ENCODE measurements around the gene PLPP3. TPM values are rescaled to one million over a fixed set of nuclear protein-coding genes. Genes with fewer than 3 reads are reported as not detected.
"Not testable (repeated sequence)": the region's sequence is repeated elsewhere in the genome, so short reads cannot be mapped to it uniquely, and the experiment has no call there.

PLPP3 gene
- total RNA-seq, 1 experiment from 2014 or later, result 26.7 TPM

- not testable (repeated sequence) for H3K27ac Mint-ChIP-seq; H2BK5ac ChIP-seq (ENCODE audit: insufficient read length, low read length); H3K23ac ChIP-seq (ENCODE audit: insufficient read length, low read depth, low read length); H3K14ac ChIP-seq (ENCODE audit: insufficient read depth, low read length); H2BK12ac ChIP-seq (ENCODE audit: insufficient read length, low read depth, low read length); H4K8ac ChIP-seq (replicated peaks; ENCODE audit: insufficient read length, low read depth, low read length); H3K4ac ChIP-seq (ENCODE audit: low read depth, low read length); H3K56ac ChIP-seq (ENCODE audit: insufficient read length, low read depth, low read length); H3T11ph ChIP-seq (ENCODE audit: low read length); H3K4me1 Mint-ChIP-seq; H4K5ac ChIP-seq (ENCODE audit: insufficient read length, low read depth, low read length); H4K20me1 ChIP-seq (ENCODE audit: control insufficient read depth, insufficient read depth, insufficient read length); H2AK5ac ChIP-seq (ENCODE audit: insufficient read length, low read length); H3K27me3 Mint-ChIP-seq (ENCODE audit: low read depth); H3K36me3 Mint-ChIP-seq (ENCODE audit: insufficient read depth in 1 of 3, low read depth in 3 of 3); H3K23me2 ChIP-seq (ENCODE audit: insufficient read length, low read depth, low read length, poor library complexity, severe bottlenecking); H4K91ac ChIP-seq (ENCODE audit: insufficient read length, low read depth, low read length); H3K79me1 ChIP-seq (ENCODE audit: insufficient read depth, low read depth, low read length, poor library complexity, severe bottlenecking); H2BK15ac ChIP-seq (ENCODE audit: low read depth, low read length); H2AFZ ChIP-seq (ENCODE audit: low read length); H3K4me2 ChIP-seq (ENCODE audit: insufficient read depth, insufficient read length, low read length); H3K9me3 ChIP-seq (ENCODE audit: control insufficient read depth, low read depth, low read length); H3K18ac ChIP-seq (ENCODE audit: insufficient read length, low read depth, low read length); H3K27ac ChIP-seq (ENCODE audit: insufficient read length, low read depth, low read length); H3K27me3 ChIP-seq (ENCODE audit: insufficient read depth, low read length); H3K9ac ChIP-seq (ENCODE audit: extremely low read depth, insufficient read length, low read length); H2BK120ac ChIP-seq (ENCODE audit: low read depth, low read length, poor library complexity, severe bottlenecking); H3K79me2 ChIP-seq (ENCODE audit: insufficient read depth, low read length); H3K4me1 ChIP-seq (ENCODE audit: insufficient read depth, low read length); H3K4me3 Mint-ChIP-seq; DNase-seq; H2BK20ac ChIP-seq (ENCODE audit: low read depth, low read length, poor library complexity, severe bottlenecking)
- WGBS (ENCODE audit: extremely low coverage, insufficient read length, low lambda C conversion rate), result no CpG with 5 or more reads among the region's 2 CpGs
- H3K9me3 Mint-ChIP-seq, result peaks cover 30 to 31% of the 10 kb centered on the region in 2 experiments
These were observed 30.7 kb upstream of the PLPP3 start for GRCh38 chr1:56610097-56610496.

- H2BK15ac ChIP-seq (ENCODE audit: low read depth, low read length); H2BK120ac ChIP-seq (ENCODE audit: low read depth, low read length, poor library complexity, severe bottlenecking); H3T11ph ChIP-seq (ENCODE audit: low read length); H4K8ac ChIP-seq (replicated peaks; ENCODE audit: insufficient read length, low read depth, low read length); H3K9ac ChIP-seq (ENCODE audit: extremely low read depth, insufficient read length, low read length); H4K5ac ChIP-seq (ENCODE audit: insufficient read length, low read depth, low read length); H3K4ac ChIP-seq (ENCODE audit: low read depth, low read length); H3K4me2 ChIP-seq (ENCODE audit: insufficient read depth, insufficient read length, low read length); H3K27me3 ChIP-seq (ENCODE audit: insufficient read depth, low read length); H3K79me2 ChIP-seq (ENCODE audit: insufficient read depth, low read length); H3K27me3 Mint-ChIP-seq (ENCODE audit: low read depth); H3K9me3 ChIP-seq (ENCODE audit: control insufficient read depth, low read depth, low read length); H3K79me1 ChIP-seq (ENCODE audit: insufficient read depth, low read depth, low read length, poor library complexity, severe bottlenecking); H4K20me1 ChIP-seq (ENCODE audit: control insufficient read depth, insufficient read depth, insufficient read length); H3K4me1 Mint-ChIP-seq; H4K91ac ChIP-seq (ENCODE audit: insufficient read length, low read depth, low read length); H3K18ac ChIP-seq (ENCODE audit: insufficient read length, low read depth, low read length); H3K27ac ChIP-seq (ENCODE audit: insufficient read length, low read depth, low read length); H3K14ac ChIP-seq (ENCODE audit: insufficient read depth, low read length); H3K4me3 Mint-ChIP-seq; H2BK12ac ChIP-seq (ENCODE audit: insufficient read length, low read depth, low read length); H3K4me1 ChIP-seq (ENCODE audit: insufficient read depth, low read length); DNase-seq; H2AFZ ChIP-seq (ENCODE audit: low read length); H3K23me2 ChIP-seq (ENCODE audit: insufficient read length, low read depth, low read length, poor library complexity, severe bottlenecking); H3K56ac ChIP-seq (ENCODE audit: insufficient read length, low read depth, low read length); H2AK5ac ChIP-seq (ENCODE audit: insufficient read length, low read length); H3K27ac Mint-ChIP-seq; H2BK5ac ChIP-seq (ENCODE audit: insufficient read length, low read length); H3K23ac ChIP-seq (ENCODE audit: insufficient read length, low read depth, low read length); H3K36me3 Mint-ChIP-seq (ENCODE audit: insufficient read depth in 1 of 3, low read depth in 3 of 3): not testable (repeated sequence)
- H2BK20ac ChIP-seq (ENCODE audit: low read depth, low read length, poor library complexity, severe bottlenecking), result peak overlapping the region; percentile 93
- no CpG with 5 or more reads among the region's 5 CpGs for WGBS (ENCODE audit: extremely low coverage, insufficient read length, low lambda C conversion rate)
- H3K9me3 Mint-ChIP-seq, result peaks cover 12 to 14% of the 10 kb centered on the region in 2 experiments
These were observed 16.2 kb upstream of the PLPP3 start for GRCh38 chr1:56595397-56596191.

Measured in H9 (cell line).